ENCODE measurements around the gene C19orf25. TPM values are rescaled to one million over a fixed set of nuclear protein-coding genes. Genes with fewer than 3 reads are reported as not detected.

Gene C19orf25
- total and polyA plus RNA-seq, 2 of the 13 experiments (the other 11 are each of a cell fraction or from before 2014, with no cell fraction given) = 14.2 to 32.4 TPM

- TF ChIP-seq, protein P1, sequence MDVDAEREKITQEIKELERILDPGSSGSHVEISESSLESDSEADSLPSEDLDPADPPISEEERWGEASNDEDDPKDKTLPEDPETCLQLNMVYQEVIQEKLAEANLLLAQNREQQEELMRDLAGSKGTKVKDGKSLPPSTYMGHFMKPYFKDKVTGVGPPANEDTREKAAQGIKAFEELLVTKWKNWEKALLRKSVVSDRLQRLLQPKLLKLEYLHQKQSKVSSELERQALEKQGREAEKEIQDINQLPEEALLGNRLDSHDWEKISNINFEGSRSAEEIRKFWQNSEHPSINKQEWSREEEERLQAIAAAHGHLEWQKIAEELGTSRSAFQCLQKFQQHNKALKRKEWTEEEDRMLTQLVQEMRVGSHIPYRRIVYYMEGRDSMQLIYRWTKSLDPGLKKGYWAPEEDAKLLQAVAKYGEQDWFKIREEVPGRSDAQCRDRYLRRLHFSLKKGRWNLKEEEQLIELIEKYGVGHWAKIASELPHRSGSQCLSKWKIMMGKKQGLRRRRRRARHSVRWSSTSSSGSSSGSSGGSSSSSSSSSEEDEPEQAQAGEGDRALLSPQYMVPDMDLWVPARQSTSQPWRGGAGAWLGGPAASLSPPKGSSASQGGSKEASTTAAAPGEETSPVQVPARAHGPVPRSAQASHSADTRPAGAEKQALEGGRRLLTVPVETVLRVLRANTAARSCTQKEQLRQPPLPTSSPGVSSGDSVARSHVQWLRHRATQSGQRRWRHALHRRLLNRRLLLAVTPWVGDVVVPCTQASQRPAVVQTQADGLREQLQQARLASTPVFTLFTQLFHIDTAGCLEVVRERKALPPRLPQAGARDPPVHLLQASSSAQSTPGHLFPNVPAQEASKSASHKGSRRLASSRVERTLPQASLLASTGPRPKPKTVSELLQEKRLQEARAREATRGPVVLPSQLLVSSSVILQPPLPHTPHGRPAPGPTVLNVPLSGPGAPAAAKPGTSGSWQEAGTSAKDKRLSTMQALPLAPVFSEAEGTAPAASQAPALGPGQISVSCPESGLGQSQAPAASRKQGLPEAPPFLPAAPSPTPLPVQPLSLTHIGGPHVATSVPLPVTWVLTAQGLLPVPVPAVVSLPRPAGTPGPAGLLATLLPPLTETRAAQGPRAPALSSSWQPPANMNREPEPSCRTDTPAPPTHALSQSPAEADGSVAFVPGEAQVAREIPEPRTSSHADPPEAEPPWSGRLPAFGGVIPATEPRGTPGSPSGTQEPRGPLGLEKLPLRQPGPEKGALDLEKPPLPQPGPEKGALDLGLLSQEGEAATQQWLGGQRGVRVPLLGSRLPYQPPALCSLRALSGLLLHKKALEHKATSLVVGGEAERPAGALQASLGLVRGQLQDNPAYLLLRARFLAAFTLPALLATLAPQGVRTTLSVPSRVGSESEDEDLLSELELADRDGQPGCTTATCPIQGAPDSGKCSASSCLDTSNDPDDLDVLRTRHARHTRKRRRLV (CRISPR knock-in tag; IDR thresholded peaks at IDR 0.05) = peak; percentile 87; the same call in 1 of the 2 replicates
- TF ChIP-seq ZBTB7A (CRISPR knock-in tag; IDR thresholded peaks at IDR 0.05) = no peak
- no peak for TF ChIP-seq TMF1 (CRISPR knock-in tag; IDR thresholded peaks at IDR 0.05; ENCODE audit: low read depth)
- 0 out of 2 replicates have a peak, but pooled peaks have one; percentile 45 for TF ChIP-seq ZSCAN9 (CRISPR knock-in tag; IDR thresholded peaks at IDR 0.05; ENCODE audit: borderline replicate concordance)
- no peak for TF ChIP-seq ZNF335 (CRISPR knock-in tag; IDR thresholded peaks at IDR 0.05)
- no peak for TF ChIP-seq RORA (CRISPR knock-in tag; IDR thresholded peaks at IDR 0.05)
- TF ChIP-seq CHCHD3 (CRISPR knock-in tag; IDR thresholded peaks at IDR 0.05) = no peak
- TF ChIP-seq KMT2B (CRISPR knock-in tag; IDR thresholded peaks at IDR 0.05) = no peak
- TF ChIP-seq ZNF136 (CRISPR knock-in tag; IDR thresholded peaks at IDR 0.05; ENCODE audit: low read depth) = no peak
- TF ChIP-seq, protein P2, sequence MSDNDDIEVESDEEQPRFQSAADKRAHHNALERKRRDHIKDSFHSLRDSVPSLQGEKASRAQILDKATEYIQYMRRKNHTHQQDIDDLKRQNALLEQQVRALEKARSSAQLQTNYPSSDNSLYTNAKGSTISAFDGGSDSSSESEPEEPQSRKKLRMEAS (IDR thresholded peaks at IDR 0.05) = peak; percentile 59; the same call in 1 of the 2 replicates
- peak; percentile 64; the same call in 1 of the 2 replicates for TF ChIP-seq SNAPC2 (CRISPR knock-in tag; IDR thresholded peaks at IDR 0.05)
- TF ChIP-seq, protein P3, sequence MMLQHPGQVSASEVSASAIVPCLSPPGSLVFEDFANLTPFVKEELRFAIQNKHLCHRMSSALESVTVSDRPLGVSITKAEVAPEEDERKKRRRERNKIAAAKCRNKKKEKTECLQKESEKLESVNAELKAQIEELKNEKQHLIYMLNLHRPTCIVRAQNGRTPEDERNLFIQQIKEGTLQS (CRISPR knock-in tag; IDR thresholded peaks at IDR 0.05) = no peak
- no peak for TF ChIP-seq PAF1 (CRISPR knock-in tag; IDR thresholded peaks at IDR 0.05)
- TF ChIP-seq, protein P4, sequence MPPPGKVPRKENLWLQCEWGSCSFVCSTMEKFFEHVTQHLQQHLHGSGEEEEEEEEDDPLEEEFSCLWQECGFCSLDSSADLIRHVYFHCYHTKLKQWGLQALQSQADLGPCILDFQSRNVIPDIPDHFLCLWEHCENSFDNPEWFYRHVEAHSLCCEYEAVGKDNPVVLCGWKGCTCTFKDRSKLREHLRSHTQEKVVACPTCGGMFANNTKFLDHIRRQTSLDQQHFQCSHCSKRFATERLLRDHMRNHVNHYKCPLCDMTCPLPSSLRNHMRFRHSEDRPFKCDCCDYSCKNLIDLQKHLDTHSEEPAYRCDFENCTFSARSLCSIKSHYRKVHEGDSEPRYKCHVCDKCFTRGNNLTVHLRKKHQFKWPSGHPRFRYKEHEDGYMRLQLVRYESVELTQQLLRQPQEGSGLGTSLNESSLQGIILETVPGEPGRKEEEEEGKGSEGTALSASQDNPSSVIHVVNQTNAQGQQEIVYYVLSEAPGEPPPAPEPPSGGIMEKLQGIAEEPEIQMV (CRISPR knock-in tag; IDR thresholded peaks at IDR 0.05; ENCODE audit: low read depth) = 0 out of 2 replicates have a peak, but pooled peaks have one; percentile 15
- TF ChIP-seq MNT (IDR thresholded peaks at IDR 0.05) = peak; percentile 28
- peak in 1 of 2 experiments; percentile 66; a peak in 2 of 4 replicates for TF ChIP-seq KLF16 (CRISPR knock-in tag; IDR thresholded peaks at IDR 0.05)
- TF ChIP-seq, protein P5, sequence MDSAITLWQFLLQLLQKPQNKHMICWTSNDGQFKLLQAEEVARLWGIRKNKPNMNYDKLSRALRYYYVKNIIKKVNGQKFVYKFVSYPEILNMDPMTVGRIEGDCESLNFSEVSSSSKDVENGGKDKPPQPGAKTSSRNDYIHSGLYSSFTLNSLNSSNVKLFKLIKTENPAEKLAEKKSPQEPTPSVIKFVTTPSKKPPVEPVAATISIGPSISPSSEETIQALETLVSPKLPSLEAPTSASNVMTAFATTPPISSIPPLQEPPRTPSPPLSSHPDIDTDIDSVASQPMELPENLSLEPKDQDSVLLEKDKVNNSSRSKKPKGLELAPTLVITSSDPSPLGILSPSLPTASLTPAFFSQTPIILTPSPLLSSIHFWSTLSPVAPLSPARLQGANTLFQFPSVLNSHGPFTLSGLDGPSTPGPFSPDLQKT (CRISPR knock-in tag; IDR thresholded peaks at IDR 0.05; ENCODE audit: borderline replicate concordance) = no peak
- TF ChIP-seq, protein P6, sequence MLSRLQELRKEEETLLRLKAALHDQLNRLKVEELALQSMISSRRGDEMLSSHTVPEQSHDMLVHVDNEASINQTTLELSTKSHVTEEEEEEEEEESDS (CRISPR knock-in tag; IDR thresholded peaks at IDR 0.05; ENCODE audit: borderline replicate concordance) = 0 out of 2 replicates have a peak, but pooled peaks have one; percentile 74
- TF ChIP-seq ONECUT2 (CRISPR knock-in tag; IDR thresholded peaks at IDR 0.05) = no peak
These were observed 11.5 kb upstream of the C19orf25 start, which contains the start of gene PCSK4 (continued) for GRCh38 chr19:1490311-1491113.
